GM12878 (cell line): ENCODE data around the gene UNG. TPM values are rescaled to one million over a fixed set of nuclear protein-coding genes. Genes with fewer than 3 reads are reported as not detected.

Experiments used
- ELK1 ChIP-seq: IDR thresholded peaks from 2 replicates; pipeline ENCODE4 v1.6.1; 2012; ENCODE audit warnings: low read depth, low read length, improper control_type of control experiment
- EP300 ChIP-seq, 2 experiments: fragments of 150-350 bp in 1 of 2; IDR thresholded peaks; 2 replicates each; pipeline ENCODE4 v1.6.1; 2011 to 2012; ENCODE audit warnings: low read depth in 2 of 2, low read length in 2 of 2, borderline replicate concordance in 1 of 2, improper control_type of control experiment in 1 of 2, inconsistent platforms in 1 of 2; ENCODE audit not compliant: control insufficient read depth in 1 of 2
- EZH2 ChIP-seq: IDR thresholded peaks from 2 replicates; pipeline ENCODE4 v1.6.1; 2012; ENCODE audit warnings: low read depth, mild to moderate bottlenecking, control low read depth, inconsistent platforms, low read length, borderline replicate concordance; ENCODE audit not compliant: control insufficient read depth
- HDGF ChIP-seq: fragments of 450-650 bp; IDR thresholded peaks from 2 replicates; pipeline ENCODE4 v1.6.1; 2016; ENCODE audit warnings: antibody characterized with exemption
- KDM1A ChIP-seq: fragments of 200-600 bp; sonication (generic); IDR thresholded peaks from 2 replicates; pipeline ENCODE4 v1.6.1; 2016; ENCODE audit warnings: borderline replicate concordance
- MTA2 ChIP-seq: fragments of 450-650 bp; IDR thresholded peaks from 2 replicates; pipeline ENCODE4 v1.6.1; 2016; ENCODE audit warnings: low read depth, mild to moderate bottlenecking, moderate library complexity
- MTA3 ChIP-seq: IDR thresholded peaks from 2 replicates; pipeline ENCODE4 v1.6.1; 2012; ENCODE audit warnings: low read length, inconsistent platforms, borderline replicate concordance
- MYC ChIP-seq: IDR thresholded peaks from 2 replicates; pipeline ENCODE4 v1.6.1; 2011; ENCODE audit warnings: mild to moderate bottlenecking, low read length, moderate library complexity, inconsistent platforms; ENCODE audit not compliant: insufficient read depth, insufficient replicate concordance, insufficient read length, severe bottlenecking
- NRF1 ChIP-seq: conservative IDR thresholded peaks from 2 replicates; pipeline ENCODE4 v1.6.1; 2011; ENCODE audit warnings: mild to moderate bottlenecking, low read depth, low read length, improper control_type of control experiment
- PML ChIP-seq: IDR thresholded peaks from 2 replicates; pipeline ENCODE4 v1.6.1; 2012; ENCODE audit warnings: low read length, inconsistent platforms
- POLR2A ChIP-seq: IDR thresholded peaks from 2 replicates; pipeline ENCODE4 v1.6.1; 2011; ENCODE audit warnings: low read depth, mild to moderate bottlenecking, low read length
- POLR2AphosphoS5 ChIP-seq: IDR thresholded peaks from 2 replicates; pipeline ENCODE4 v1.6.1; 2011; ENCODE audit warnings: mild to moderate bottlenecking, low read length, inconsistent platforms
- RAD51 ChIP-seq: fragments of 450-650 bp; IDR thresholded peaks from 2 replicates; pipeline ENCODE4 v1.6.1; 2016; ENCODE audit warnings: moderate library complexity, mild to moderate bottlenecking, inconsistent platforms
- RB1 ChIP-seq: fragments of 450-650 bp; formaldehyde crosslinking; IDR thresholded peaks from 2 replicates; pipeline ENCODE4 v1.6.1; 2017; ENCODE audit warnings: mild to moderate bottlenecking, borderline replicate concordance
- RUNX3 ChIP-seq: IDR thresholded peaks from 2 replicates; pipeline ENCODE4 v1.6.1; 2012; ENCODE audit warnings: low read length, inconsistent platforms
- SIN3A ChIP-seq: IDR thresholded peaks from 2 replicates; pipeline ENCODE4 v1.6.1; 2012; ENCODE audit warnings: low read depth, low read length, improper control_type of control experiment
- SP1 ChIP-seq: IDR thresholded peaks from one replicate; pipeline ENCODE4 v1.6.1; 2011; ENCODE audit warnings: low read depth, low read length
- SREBF2 ChIP-seq: IDR thresholded peaks from 2 replicates; pipeline ENCODE4 v1.6.1; 2012; ENCODE audit warnings: mild to moderate bottlenecking, low read length
- TBL1XR1 ChIP-seq: IDR thresholded peaks from 2 replicates; pipeline ENCODE4 v1.6.1; 2012; ENCODE audit warnings: low read depth, low read length, improper control_type of control experiment
- TCF3 ChIP-seq: IDR thresholded peaks from 2 replicates; pipeline ENCODE4 v1.6.1; 2012; ENCODE audit warnings: low read depth, mild to moderate bottlenecking, low read length, borderline replicate concordance; ENCODE audit not compliant: insufficient read depth
- ZBED1 ChIP-seq: IDR thresholded peaks from 2 replicates; pipeline ENCODE4 v1.6.1; 2016; ENCODE audit warnings: borderline replicate concordance
- ZNF274 ChIP-seq: IDR thresholded peaks from one replicate; pipeline ENCODE4 v1.8.0; 2011; ENCODE audit not compliant: insufficient read length, insufficient read depth
- ZNF384 ChIP-seq: IDR thresholded peaks from 2 replicates; pipeline ENCODE4 v1.6.1; 2012; ENCODE audit warnings: low read depth, mild to moderate bottlenecking, low read length, improper control_type of control experiment, borderline replicate concordance
- polyA plus RNA-seq, 11 experiments: library from polyadenylated mRNA; depleted of rRNA in 4 of 11; unstranded in 6 of 11; stranded (reverse) in 5 of 11; fragments of >200 nt; fragmentation: Nextera tagmentation in 4 of 11; fragmentation: Illumina TruSeq in 1 of 11; extraction: Ambion mirVana in 4 of 11; extraction: Trizol in 1 of 11; gene quantifications; 1 replicate in 1 of 11; 2 replicates in 10 of 11; pipeline versions ENCODE4 v1.2.1 to v1.2.3, GENCODE V29; 2011 to 2016; ENCODE audit warnings: inconsistent platforms in 2 of 11, missing spikeins in 2 of 11, low read depth in 1 of 11
- total RNA-seq, 4 experiments: library from RNA; depleted of rRNA in 3 of 4; stranded (reverse); fragments of >200 nt in 3 of 4; fragmentation: Illumina TruSeq in 1 of 4; extraction: Trizol in 1 of 4; gene quantifications; 2 replicates each; pipeline versions ENCODE4 v1.2.1 to v1.2.3, GENCODE V29; 2013 to 2021
- TF ChIP-seq, protein P1 (sequence below): fragments of 450-650 bp; conservative IDR thresholded peaks from 2 replicates; pipeline ENCODE4 v1.6.1; 2017; ENCODE audit warnings: mild to moderate bottlenecking, moderate library complexity
- TF ChIP-seq, protein P2 (sequence below): fragments of 450-650 bp; formaldehyde crosslinking; IDR thresholded peaks from 2 replicates; pipeline ENCODE4 v1.4.0; 2022; ENCODE audit warnings: mild to moderate bottlenecking, moderate library complexity

The UNG gene
- total and polyA plus RNA-seq, 10 of the 15 experiments (the other 5 are each of a cell fraction or from before 2014, with no cell fraction given) = 9.5 to 81.9 (median 48.2) TPM

DNA sequence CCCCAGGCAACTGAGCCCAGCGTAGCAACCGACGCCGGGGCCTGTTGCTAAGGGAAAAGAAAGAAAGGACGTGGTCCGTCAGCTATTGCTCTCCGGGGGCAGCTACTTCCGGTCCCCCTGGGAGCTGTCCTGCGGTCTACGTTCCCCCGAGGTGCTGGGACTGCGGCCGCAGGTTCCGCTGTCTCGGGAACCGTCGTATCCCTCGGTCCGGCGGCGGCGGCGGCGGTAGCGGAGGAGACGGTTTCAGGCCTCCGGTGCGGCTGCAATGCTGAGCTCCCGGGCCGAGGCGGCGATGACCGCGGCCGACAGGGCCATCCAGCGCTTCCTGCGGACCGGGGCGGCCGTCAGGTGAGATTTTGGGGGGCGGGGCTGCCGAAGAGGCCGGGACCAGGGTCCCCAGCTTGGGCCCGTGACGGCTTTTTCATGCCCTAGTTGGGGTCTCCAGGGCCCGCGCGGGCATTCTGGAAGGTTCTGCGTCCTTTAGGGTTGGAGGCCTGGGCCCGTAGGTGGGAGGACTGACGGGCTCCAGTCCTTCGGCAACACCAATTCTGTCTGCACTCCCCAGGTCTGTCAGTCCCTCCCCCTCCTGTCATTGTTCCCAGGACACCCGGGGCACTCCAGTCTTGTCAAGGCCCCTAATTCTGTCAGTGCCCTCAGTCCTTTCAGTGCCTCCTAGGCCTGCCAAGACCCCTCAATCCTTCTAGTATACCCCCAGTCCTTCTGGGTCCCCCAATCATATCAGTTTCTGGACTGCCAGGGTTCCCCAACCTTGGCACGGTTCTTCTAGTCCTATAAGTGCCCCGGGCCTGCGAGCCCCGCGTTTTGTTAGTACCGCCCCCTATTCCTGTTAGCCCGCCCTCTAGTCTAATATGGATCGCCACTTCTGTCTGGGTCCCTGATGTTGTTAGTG, 44.7 kb upstream of the UNG start, which contains the start of gene USP30 (continued):
- TF ChIP-seq, protein P1, sequence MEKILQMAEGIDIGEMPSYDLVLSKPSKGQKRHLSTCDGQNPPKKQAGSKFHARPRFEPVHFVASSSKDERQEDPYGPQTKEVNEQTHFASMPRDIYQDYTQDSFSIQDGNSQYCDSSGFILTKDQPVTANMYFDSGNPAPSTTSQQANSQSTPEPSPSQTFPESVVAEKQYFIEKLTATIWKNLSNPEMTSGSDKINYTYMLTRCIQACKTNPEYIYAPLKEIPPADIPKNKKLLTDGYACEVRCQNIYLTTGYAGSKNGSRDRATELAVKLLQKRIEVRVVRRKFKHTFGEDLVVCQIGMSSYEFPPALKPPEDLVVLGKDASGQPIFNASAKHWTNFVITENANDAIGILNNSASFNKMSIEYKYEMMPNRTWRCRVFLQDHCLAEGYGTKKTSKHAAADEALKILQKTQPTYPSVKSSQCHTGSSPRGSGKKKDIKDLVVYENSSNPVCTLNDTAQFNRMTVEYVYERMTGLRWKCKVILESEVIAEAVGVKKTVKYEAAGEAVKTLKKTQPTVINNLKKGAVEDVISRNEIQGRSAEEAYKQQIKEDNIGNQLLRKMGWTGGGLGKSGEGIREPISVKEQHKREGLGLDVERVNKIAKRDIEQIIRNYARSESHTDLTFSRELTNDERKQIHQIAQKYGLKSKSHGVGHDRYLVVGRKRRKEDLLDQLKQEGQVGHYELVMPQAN = peak; percentile 90
- TF ChIP-seq KDM1A (no peak), SP1 (peak; percentile 77), TCF3 (peak; percentile 74; the same call in 1 of the 2 replicates), MTA2 (peak; percentile 38; the same call in 1 of the 2 replicates), ELK1 (peak; percentile 72; the same call in 1 of the 2 replicates), POLR2AphosphoS5 (no peak), RB1 (peak; percentile 97; the same call in 1 of the 2 replicates), SREBF2 (peak; percentile 69), NRF1 (no peak), RUNX3 (peak; percentile 99), RAD51 (no peak), POLR2A (peak; percentile 53; the same call in 1 of the 2 replicates), MYC (no peak), ZNF384 (no peak), MTA3 (no peak; the same call in 1 of the 2 replicates), SIN3A (peak; percentile 97), PML (no peak), ZBED1 (peak; percentile 47; the same call in 1 of the 2 replicates), ZNF274 (no peak), HDGF (no peak), EP300 (IDR thresholded peaks at IDR 0.05; ENCODE audit: borderline replicate concordance in 1 of 2, control insufficient read depth in 1 of 2, low read depth in 2 of 2, low read length in 2 of 2) (no peak), TBL1XR1 (peak; percentile 56; the same call in 1 of the 2 replicates), EZH2 (no peak)
- TF ChIP-seq, protein P2, sequence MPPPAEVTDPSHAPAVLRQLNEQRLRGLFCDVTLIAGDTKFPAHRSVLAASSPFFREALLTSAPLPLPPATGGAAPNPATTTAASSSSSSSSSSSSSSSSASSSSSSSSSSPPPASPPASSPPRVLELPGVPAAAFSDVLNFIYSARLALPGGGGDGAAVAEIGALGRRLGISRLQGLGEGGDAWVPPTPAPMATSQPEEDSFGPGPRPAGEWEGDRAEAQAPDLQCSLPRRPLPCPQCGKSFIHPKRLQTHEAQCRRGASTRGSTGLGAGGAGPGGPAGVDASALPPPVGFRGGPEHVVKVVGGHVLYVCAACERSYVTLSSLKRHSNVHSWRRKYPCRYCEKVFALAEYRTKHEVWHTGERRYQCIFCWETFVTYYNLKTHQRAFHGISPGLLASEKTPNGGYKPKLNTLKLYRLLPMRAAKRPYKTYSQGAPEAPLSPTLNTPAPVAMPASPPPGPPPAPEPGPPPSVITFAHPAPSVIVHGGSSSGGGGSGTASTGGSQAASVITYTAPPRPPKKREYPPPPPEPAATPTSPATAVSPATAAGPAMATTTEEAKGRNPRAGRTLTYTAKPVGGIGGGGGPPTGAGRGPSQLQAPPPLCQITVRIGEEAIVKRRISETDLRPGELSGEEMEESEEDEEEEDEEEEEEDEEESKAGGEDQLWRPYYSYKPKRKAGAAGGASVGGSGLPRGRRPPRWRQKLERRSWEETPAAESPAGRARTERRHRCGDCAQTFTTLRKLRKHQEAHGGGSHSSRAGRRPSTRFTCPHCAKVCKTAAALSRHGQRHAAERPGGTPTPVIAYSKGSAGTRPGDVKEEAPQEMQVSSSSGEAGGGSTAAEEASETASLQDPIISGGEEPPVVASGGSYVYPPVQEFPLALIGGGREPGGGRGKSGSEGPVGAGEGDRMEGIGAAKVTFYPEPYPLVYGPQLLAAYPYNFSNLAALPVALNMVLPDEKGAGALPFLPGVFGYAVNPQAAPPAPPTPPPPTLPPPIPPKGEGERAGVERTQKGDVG (CRISPR knock-in tag) = no peak
